Left cardiac atrium (tissue), 4 donors: ENCODE data around the gene ACVR1. TPM values are rescaled to one million over a fixed set of nuclear protein-coding genes. Genes with fewer than 3 reads are reported as not detected.
"Not testable (repeated sequence)": the region's sequence is repeated elsewhere in the genome, so short reads cannot be mapped to it uniquely, and the experiment has no call there.

Source experiments
- ATAC-seq, 2 donors: fragments of 200-7000 bp; cut with Tn5 transposase; one replicate each; pipeline ENCODE4 v1.9.1; 2020; ENCODE audit warnings: mild to moderate bottlenecking in 2 of 2, moderate library complexity in 2 of 2
- DNase-seq: peaks from one replicate; pipeline ENCODE4 v3.0.0-alpha.2; 2020
- intact Hi-C, 2 donors: fragments of 100-400 bp; cut with DNase I; formaldehyde crosslinking; loops; one replicate each; pipeline versions ENCODE4 v1.14.1 to v1.15.1; 2022 to 2023
- total RNA-seq, 2 donors: library from RNA; stranded (reverse); fragmentation: NEBNext Ultra II Directional; extraction: Animal tissue kit (Norgen Biotek cat#: 25700); gene quantifications; one replicate each; pipeline ENCODE4 v1.2.1, GENCODE V29; 2021
- donor health status: DM: no; HTN: yes; CAD: no.
- donor health status: DM: no; HTN: yes; CAD: no; lungs with severe emphysema.
- donor health status: DM: yes; HTN: yes; CAD: no.
- donor health status: Dilated cardiomyopathy.

The ACVR1 gene
- total RNA-seq, 2 donors from 2014 or later, result 34.2 to 36.8 TPM

GRCh38 chr2:157756447-157756846, 119.7 kb downstream of the ACVR1 start:
- DNase-seq, ATAC-seq, intact Hi-C loops: not testable (repeated sequence)

- ATAC-seq (peak in 1 of 2 donors; percentile 32), DNase-seq (no peak)
- intact Hi-C loops, result no loop called here
Measured at GRCh38 chr2:157751462-157752058, 124.6 kb downstream of the ACVR1 start.

- DNase-seq, result no peak
- intact Hi-C loops, result no loop called here
- no peak for ATAC-seq
Measured at GRCh38 chr2:157749684-157750083, 126.4 kb downstream of the ACVR1 start.

DNA sequence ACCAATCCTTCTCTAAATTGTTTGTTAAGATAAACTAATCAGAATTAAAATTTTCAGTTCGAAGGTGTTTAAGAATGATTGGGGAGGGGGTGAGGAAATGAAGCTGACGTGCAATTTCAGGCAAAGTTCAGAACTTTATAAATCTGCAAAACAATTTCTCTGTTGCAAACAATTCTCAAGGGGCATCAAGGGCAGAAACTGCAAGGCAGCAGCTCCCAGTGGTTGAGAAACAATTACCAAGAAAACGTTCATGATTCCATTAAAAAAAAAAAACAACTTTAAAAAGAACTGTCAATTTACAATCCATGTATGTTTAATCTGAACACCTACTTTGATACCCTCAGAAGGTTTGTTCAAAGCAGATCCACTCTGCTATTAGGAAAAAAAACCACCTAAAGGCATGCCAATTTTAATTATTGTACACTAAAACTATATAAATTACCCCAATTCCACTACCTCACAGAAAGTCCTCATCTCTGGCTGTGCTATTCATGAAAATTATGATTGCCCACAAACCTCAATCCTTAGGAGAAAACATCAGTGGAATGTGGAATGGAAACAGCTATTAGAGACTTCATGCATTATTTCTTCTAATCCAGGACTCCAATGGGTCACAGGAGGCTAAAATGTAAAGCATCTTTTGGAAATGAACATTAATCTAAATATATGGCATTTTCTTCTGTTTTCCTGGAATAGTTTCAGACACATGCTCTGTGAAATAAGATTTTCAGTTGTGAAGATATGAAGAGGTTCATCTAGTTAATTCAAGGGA, 127.6 kb downstream of the ACVR1 start:
- no peak for DNase-seq
- peak in 1 of 2 donors; percentile 75 for ATAC-seq

DNA sequence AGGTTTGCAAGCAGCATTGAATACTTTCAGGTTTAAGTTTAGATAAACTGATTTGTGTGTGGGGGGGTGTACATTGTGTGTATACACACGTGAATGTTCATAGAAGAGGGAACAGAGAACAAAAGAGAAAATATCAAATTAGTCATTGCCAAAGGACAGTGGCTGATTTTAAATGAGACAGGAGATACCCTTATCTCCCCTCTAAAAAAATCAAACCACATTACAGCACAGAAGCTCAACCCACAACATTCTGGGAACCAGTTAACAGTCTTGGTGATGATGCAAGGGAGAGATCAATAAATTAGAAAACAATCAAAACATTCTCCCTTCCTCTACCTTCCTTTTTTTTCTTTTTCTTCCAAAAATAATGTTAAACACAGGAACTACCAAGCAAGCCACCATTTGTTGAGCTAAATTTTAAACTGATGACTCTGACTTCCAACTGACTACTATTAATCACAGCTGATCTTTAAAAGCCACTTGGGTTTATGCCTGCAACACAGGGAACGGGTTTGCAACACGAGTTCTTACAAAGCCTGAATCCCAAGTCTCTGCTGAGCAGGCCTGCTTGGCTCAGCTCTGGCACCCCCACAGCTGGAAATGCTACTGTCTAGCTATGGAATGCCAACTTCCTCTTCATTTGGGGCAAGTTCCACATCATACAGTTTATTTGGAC, 128.3 kb downstream of the ACVR1 start:
- intact Hi-C loops, result no loop called here
- ATAC-seq (peak; percentile 36 to 91), DNase-seq (no peak)

More for the DNA sequence above, 127.6 kb downstream of the ACVR1 start:
- intact Hi-C loops, result no loop called here

DNA sequence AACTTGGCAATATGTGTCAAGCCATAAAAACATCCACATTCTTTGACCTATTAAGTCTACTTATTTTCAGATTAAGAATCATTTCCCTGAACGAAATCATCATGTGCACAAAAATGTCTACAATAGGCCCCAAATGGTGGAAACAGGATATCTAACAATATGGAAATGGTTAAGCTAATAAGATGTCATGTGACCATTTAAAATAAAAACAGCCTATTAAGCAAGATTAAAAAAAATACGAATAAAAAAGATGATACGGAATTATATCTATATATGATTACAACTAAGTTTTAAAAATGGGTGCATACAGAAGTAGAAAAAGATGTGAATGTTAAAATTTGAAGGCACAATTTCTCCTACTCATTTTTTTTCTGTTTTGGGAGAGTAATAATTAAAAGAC, 128.8 kb downstream of the ACVR1 start:
- ATAC-seq (no peak), DNase-seq (no peak)
- intact Hi-C loops, result no loop called here

GRCh38 chr2:157746234-157746950, 129.7 kb downstream of the ACVR1 start:
- intact Hi-C loops, result no loop called here
- ATAC-seq (no peak), DNase-seq (no peak)

- intact Hi-C loops, result no loop called here
- DNase-seq (no peak), ATAC-seq (no peak)
Measured at GRCh38 chr2:157744571-157745076, 131.5 kb downstream of the ACVR1 start.

- intact Hi-C loops, result no loop called here
- DNase-seq (no peak), ATAC-seq (no peak)
Measured at GRCh38 chr2:157743051-157743450, 133.1 kb downstream of the ACVR1 start.

- DNase-seq, result no peak
- intact Hi-C loops, result no loop called here
- ATAC-seq, result peak in 1 of 2 donors; percentile 37
Measured at GRCh38 chr2:157741819-157742484, 134.2 kb downstream of the ACVR1 start.

- DNase-seq, result no peak
- intact Hi-C loops, result no loop called here
- ATAC-seq, result no peak
Measured at GRCh38 chr2:157737656-157738055, 138.5 kb downstream of the ACVR1 start.

DNA sequence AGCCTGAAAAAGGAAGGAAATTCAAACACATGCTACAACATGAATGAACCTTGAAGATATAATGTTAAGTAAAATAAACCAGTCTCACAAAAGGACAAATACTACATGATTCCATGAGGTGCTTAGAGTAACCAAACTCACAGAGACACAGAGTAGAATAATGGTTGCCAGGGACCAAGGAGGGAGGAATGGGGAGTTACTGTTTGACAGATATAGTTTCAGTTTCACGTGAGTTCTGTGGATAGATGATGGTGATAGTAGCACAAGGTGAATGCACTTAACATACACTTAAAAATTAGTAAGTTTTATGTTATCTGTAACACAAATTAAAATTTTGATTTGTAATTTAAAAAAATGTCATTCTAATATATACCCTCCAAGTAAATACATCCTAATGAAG, 140.6 kb downstream of the ACVR1 start:
- DNase-seq (no peak), ATAC-seq (no peak)
- intact Hi-C loops, result no loop called here

DNA sequence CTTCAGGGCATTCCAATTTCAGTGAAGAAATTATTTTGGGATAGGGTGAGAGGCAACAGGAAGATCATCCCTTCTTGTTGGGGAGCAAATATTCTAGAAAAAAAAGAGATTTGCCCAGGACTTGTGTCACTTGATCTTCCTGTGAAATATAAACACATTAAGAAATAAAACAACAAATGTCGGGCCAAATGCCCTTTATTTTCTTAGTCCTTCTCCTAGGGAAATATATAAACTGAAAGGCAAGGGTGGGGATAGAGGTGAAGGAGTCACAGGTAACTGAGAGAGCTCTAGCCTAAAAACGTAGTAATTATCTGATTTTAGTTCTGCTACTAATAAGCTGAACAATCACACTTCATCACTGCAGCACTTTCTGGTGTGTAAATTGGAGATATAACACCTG, 142.9 kb downstream of the ACVR1 start:
- ATAC-seq (no peak), DNase-seq (no peak)
- intact Hi-C loops, result no loop called here

- ATAC-seq (no peak), DNase-seq (no peak)
- intact Hi-C loops, result no loop called here
Measured at GRCh38 chr2:157732596-157732995, 143.5 kb downstream of the ACVR1 start.

DNA sequence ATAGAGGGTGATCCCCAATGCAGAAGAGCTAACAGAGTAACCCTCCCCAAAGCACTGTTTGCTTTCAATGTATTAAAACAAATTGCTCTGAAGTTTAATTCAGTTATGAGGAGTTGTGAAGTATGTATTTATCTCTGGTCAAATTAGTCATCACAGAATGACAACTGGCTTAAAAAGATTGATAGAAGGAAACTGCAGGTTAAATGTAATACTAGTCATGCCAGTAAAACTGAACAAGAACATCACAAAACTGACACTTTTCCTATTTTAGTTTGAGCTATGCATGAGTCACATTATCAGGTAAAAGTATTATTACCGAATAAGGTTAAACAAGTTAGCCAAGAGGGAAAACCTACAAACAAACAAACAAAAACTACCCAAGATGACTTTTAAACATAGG, 148.4 kb downstream of the ACVR1 start:
- intact Hi-C loops, result no loop called here
- ATAC-seq (no peak), DNase-seq (no peak)

GRCh38 chr2:157726946-157727345, 149.2 kb downstream of the ACVR1 start:
- ATAC-seq (no peak), DNase-seq (no peak)
- intact Hi-C loops, result no loop called here

DNA sequence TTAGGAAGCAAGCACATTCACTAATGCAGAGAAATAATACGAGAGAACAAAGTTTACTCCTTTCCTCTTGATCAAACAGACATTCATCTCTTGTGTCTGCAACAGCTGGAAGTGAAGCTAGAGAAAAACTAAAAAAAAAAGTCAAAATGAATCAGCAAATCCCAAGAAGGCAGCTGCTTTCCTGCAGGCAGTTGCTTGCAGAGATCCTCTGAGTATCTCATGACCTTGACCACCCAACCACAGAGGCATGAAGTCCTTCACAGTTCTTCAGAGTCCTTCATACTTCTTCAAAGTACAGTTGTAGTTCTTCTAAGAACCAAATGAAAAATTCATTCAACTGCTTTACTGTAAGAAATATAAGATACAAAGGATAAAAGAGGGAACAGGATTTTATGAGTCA, 150.3 kb downstream of the ACVR1 start:
- ATAC-seq (no peak), DNase-seq (no peak)
- intact Hi-C loops, result no loop called here

GRCh38 chr2:157722580-157723234, 153.4 kb downstream of the ACVR1 start:
- DNase-seq (no peak), ATAC-seq (no peak)
- intact Hi-C loops, result no loop called here

GRCh38 chr2:157720504-157720903, 155.6 kb downstream of the ACVR1 start:
- DNase-seq, result no peak
- ATAC-seq, result peak in 1 of 2 donors; percentile 70
- intact Hi-C loops, result no loop called here
